Activated CD8-positive, alpha-beta memory T cell treated with anti-CD3 and anti-CD28 coated beads for 1 hour (primary cell): Measurements from ENCODE around the gene CHADL.
A peak's percentile ranks its signal among the peaks of the same experiment; 100 is the strongest.

Source experiments
- DNase-seq, 2 donors: peaks; one replicate each; pipeline ENCODE4 v3.0.0-alpha.2; 2020; ENCODE audit warnings: low read depth in 1 of 2; ENCODE audit errors: extremely low read depth in 1 of 2

CHADL gene

GRCh38 chr22:41234815-41235695 lies 5.7 kb downstream of the CHADL start:
- DNase-seq, result no peak

- no peak for DNase-seq
Measured at GRCh38 chr22:41231369-41231768, 9.4 kb downstream of the CHADL start.

GRCh38 chr22:41230401-41230785 lies 10.3 kb downstream of the CHADL start:
- no peak for DNase-seq

GRCh38 chr22:41229730-41230400 lies 10.9 kb downstream of the CHADL start:
- DNase-seq, result no peak

- no peak for DNase-seq
Measured at GRCh38 chr22:41229215-41229614, 11.5 kb downstream of the CHADL start.

GRCh38 chr22:41226723-41227655 lies 13.7 kb downstream of the CHADL start:
- DNase-seq, result no peak

GRCh38 chr22:41223535-41223934 lies 17.2 kb downstream of the CHADL start:
- DNase-seq, result no peak

- no peak for DNase-seq
Measured at GRCh38 chr22:41222846-41223507, 17.8 kb downstream of the CHADL start.

- no peak for DNase-seq
Measured at GRCh38 chr22:41217553-41218157, 23.1 kb downstream of the CHADL start.

- no peak for DNase-seq
Measured at GRCh38 chr22:41216984-41217383, 23.7 kb downstream of the CHADL start.

GRCh38 chr22:41215926-41216325 lies 24.8 kb downstream of the CHADL start:
- no peak for DNase-seq

GRCh38 chr22:41215409-41215808 lies 25.3 kb downstream of the CHADL start:
- DNase-seq, result no peak

- no peak for DNase-seq
Measured at GRCh38 chr22:41206719-41207118, 34.0 kb downstream of the CHADL start.

- peak; percentile 97 for DNase-seq
Measured at GRCh38 chr22:41204992-41205900, 35.5 kb downstream of the CHADL start, which contains the start of gene L3MBTL2. Gene L3MBTL2 (plus strand): TSS chr22:41205312. CDS start chr22:41205363, 51 bp downstream.

- no peak for DNase-seq
Measured at GRCh38 chr22:41204066-41204465, 36.7 kb downstream of the CHADL start.

GRCh38 chr22:41203118-41203517 lies 37.6 kb downstream of the CHADL start:
- DNase-seq, result no peak

- DNase-seq, result no peak
Measured at GRCh38 chr22:41201141-41201540, 39.6 kb downstream of the CHADL start.

- peak in 1 of 2 donors; percentile 21 for DNase-seq
Measured at GRCh38 chr22:41198027-41198580, 42.6 kb downstream of the CHADL start.
